ENCODE measurements around the gene SMIM12.

The SMIM12 gene

DNA sequence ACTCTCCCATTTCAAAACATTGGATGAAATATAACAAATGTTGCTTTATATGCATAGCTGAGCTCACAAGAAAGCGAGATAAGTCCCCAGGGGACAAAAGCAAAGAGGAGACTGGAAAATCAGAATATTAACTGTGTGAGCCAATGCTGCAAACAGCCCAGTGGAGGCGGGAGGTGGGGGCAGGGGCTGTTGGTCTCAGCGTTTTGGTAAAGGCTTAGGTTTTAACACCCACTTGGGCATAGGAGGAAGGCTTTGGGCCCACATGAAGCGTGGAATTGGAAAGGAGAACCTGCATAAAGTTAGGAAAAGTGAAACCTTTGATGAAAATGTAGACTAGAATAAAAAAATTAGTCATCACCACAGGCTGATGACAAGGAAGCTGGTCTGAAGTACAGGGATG lies 30.2 kb upstream of the SMIM12 start:
- TF ChIP-seq, protein P1, sequence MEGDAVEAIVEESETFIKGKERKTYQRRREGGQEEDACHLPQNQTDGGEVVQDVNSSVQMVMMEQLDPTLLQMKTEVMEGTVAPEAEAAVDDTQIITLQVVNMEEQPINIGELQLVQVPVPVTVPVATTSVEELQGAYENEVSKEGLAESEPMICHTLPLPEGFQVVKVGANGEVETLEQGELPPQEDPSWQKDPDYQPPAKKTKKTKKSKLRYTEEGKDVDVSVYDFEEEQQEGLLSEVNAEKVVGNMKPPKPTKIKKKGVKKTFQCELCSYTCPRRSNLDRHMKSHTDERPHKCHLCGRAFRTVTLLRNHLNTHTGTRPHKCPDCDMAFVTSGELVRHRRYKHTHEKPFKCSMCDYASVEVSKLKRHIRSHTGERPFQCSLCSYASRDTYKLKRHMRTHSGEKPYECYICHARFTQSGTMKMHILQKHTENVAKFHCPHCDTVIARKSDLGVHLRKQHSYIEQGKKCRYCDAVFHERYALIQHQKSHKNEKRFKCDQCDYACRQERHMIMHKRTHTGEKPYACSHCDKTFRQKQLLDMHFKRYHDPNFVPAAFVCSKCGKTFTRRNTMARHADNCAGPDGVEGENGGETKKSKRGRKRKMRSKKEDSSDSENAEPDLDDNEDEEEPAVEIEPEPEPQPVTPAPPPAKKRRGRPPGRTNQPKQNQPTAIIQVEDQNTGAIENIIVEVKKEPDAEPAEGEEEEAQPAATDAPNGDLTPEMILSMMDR (conservative IDR thresholded peaks at IDR 0.05): no peak
- TF ChIP-seq ZFX (IDR thresholded peaks at IDR 0.05): no peak
- H3K27ac ChIP-seq: no peak overlapping the region

DNA sequence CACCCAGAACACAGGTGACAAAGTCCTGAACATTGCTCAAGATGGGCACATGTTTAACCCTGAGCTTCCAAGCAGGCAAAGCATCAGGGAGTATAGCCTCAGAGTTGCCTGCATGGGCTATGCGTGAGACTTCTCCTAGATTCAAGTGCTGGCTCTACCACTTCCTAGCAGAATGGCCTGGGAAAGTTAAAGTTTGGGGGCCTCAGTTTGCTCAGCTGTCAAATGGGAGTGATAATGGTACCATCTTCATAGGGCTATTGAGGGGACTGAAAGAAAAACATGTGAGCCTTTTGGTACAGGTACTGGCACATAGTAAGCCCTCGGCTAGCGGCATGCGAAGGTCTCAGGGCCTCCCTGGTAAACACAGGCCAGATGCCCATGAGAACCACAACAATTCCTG lies 28.0 kb upstream of the SMIM12 start:
- TF ChIP-seq ZFX (IDR thresholded peaks at IDR 0.05): no peak
- TF ChIP-seq, protein P1 (conservative IDR thresholded peaks at IDR 0.05): no peak

DNA sequence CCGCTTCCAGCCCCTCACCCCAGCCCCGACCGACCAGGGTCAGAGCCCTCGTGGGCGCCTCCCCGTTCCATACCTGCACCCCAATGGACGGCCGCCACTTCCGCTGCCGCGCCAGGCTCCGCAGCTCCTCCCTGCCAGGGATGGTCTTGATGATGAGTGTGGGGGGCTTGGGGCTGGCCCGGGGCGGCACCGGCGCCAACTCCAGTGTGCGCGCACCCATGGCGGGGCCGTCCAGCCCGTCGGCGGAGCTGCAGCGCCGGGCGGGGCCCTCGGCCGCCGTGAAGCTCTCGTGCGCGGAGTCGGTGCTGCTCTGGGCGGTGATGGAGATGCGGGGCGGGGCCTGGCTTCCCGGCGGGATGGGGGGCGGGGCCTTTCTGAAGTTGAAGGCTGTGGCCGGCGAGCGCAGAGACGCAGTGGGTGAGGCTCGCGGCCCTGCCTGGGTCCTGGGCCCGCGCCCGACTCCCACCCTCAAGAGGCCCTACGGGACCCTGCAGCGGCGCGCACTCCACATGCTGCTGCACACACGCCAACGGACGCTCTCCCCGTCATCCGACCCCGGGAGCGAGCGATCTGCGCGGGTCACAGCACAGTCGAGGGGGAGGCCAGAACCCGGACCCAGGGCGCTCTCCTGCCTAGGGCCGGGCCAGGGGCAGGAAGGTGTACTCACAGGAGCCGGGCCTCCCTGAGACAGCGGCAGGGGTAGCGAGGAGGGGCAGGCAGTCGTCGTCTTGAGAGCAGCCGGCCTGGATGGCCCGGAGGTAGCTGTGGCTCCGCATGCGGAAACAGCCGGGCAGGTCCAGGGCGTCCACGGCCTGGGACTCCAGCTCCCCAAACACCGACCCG lies 26.1 kb upstream of the SMIM12 start:
- H3K27ac ChIP-seq: no peak overlapping the region
- TF ChIP-seq, protein P1 (conservative IDR thresholded peaks at IDR 0.05): no peak
- no peak for TF ChIP-seq ZFX (IDR thresholded peaks at IDR 0.05)

More for the DNA sequence above, 28.0 kb upstream of the SMIM12 start:
- no peak overlapping the region for H3K27ac ChIP-seq

DNA sequence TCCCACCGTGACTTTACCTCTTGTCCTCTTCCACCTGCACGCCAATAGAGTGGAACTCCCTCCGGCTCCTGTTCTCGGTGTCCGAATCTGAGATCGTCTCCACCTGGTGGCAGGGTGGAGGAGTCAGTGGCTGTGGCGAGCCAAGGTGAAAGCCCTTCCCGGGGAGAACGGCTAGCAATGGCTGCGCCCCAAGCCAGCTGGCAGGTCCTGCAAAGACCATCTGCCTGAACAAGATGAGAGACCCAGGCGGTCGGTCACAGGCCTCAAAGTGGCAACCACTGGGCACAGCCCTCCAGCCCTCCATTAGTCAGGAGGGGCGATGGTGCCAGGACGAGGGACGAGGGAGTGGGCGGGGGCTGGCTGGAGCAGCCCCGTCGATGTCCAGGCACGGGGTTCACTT lies 25.4 kb upstream of the SMIM12 start:
- TF ChIP-seq ZFX (IDR thresholded peaks at IDR 0.05): no peak
- TF ChIP-seq, protein P1 (conservative IDR thresholded peaks at IDR 0.05): peak; percentile 40
- no peak overlapping the region for H3K27ac ChIP-seq

DNA sequence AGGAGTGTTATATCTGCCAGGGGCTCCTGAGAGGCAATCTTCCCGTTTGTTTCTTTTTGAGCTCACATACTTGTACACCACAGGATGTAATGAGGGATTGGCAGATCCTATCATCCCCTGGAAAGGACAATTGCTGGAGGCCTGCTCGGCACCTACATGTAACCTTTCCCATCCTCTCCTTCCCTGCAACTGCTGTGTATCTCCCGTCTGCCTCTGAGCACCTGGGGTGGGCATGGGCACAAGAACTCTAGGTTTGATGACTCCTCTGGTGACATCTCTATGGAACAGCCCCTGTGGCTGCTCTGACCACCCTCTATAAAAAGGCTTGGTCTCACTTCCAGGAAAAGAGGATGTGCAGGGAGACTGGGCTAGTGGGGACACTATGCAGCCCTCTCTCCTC lies 25.0 kb upstream of the SMIM12 start:
- no peak for TF ChIP-seq ZFX (IDR thresholded peaks at IDR 0.05)
- TF ChIP-seq, protein P1 (conservative IDR thresholded peaks at IDR 0.05): no peak
- no peak overlapping the region for H3K27ac ChIP-seq

DNA sequence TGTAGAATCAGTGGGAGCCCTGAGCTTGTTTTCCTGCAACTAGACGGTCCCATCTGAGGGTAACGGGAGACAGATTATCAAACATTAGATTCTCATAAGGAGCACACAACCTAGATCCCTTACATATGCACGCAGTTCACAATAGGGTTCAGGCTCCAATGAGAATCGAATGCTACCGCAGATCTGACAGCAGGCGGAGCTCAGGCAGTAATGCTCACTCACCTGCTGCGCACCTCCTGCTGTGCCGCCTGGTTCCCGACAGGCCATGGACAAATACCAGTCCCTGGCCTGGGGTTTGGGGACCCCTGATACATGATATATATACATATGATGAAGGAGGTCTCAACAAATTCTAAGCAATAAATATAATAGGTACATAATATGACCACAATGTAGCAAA lies 19.7 kb upstream of the SMIM12 start:
- TF ChIP-seq, protein P1 (conservative IDR thresholded peaks at IDR 0.05): no peak; the same call in 1 of the 2 replicates
- TF ChIP-seq ZFX (IDR thresholded peaks at IDR 0.05): no peak
- no peak overlapping the region for H3K27ac ChIP-seq

DNA sequence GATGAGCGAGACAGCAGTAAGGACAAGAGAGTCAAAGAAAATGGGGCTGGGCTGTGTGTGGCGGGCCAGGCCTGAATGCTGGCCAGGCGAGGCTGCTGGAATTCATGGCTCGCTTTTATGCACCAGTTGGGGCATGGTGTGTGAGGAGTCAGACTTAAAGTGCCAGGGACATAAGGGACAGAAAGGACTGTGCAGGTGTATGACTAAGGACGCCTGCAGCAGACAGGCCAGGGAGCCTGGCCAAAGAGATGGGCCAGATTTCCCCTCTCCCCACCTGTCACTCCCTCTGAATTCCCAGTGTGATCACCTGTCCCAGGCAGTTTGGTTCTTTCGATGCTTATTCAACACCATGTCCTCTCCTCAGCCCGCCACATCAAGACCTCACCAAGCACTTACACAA lies 16.9 kb upstream of the SMIM12 start:
- TF ChIP-seq, protein P1 (conservative IDR thresholded peaks at IDR 0.05): no peak
- TF ChIP-seq ZFX (IDR thresholded peaks at IDR 0.05): no peak
- no peak overlapping the region for H3K27ac ChIP-seq

Measured in C4-2B (cell line).